ENCODE data around the gene BMPR1A. TPM values are rescaled to one million over a fixed set of nuclear protein-coding genes. Genes with fewer than 3 reads are reported as not detected.
A peak's percentile ranks its signal among the peaks of the same experiment; 100 is the strongest.

BMPR1A gene
- total and polyA plus RNA-seq, 2 experiments from 2014 or later, result 14.2 to 82.5 TPM

DNA sequence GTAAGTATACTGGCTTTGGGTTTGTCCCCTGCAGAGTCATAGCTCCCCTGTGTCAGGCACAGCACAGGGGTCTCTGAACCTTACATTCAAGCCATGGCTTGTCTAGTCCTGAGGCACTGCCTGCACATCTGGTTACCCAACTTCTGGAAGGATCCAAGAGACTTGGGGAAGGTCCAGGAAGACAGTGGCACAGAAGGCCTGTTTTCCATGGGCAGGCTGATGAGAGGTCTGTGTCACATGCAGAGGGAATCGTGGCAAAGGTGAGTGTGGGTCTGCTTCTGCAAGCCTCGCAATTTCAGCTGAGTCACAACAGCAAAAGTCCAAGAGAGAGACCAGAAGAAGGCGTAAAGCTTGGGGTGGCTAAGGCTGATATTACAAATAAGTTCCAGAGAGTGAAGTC lies 28.4 kb upstream of the BMPR1A start:
- no peaks in the 10 kb centered on the region for H3K36me3 ChIP-seq (ENCODE audit: insufficient read depth)
- peaks cover 4% of the 10 kb centered on the region for H3K27me3 Mint-ChIP-seq (ENCODE audit: insufficient read depth, low read depth, poor library complexity)
- H3K9me3 Mint-ChIP-seq, result no peaks in the 10 kb centered on the region
- 0 out of 2 replicates have a peak, but pooled peaks cover 4% of the 10 kb centered on the region for H3K4me1 ChIP-seq (ENCODE audit: insufficient read depth)
- ATAC-seq (no peak), DNase-seq (ENCODE audit: low spot score) (no peak)
- TF ChIP-seq EZH2 (IDR thresholded peaks at IDR 0.05; ENCODE audit: low read depth, unreplicated experiment), result no peak
- TF ChIP-seq CREB1 (CRISPR knock-in tag; IDR thresholded peaks at IDR 0.05; ENCODE audit: low read depth), result no peak
- TF ChIP-seq STAT1 (IDR thresholded peaks at IDR 0.05; ENCODE audit: unreplicated experiment), result no peak
- no peak for TF ChIP-seq ZNF114 (CRISPR knock-in tag; IDR thresholded peaks at IDR 0.05)
- TF ChIP-seq, protein P1, sequence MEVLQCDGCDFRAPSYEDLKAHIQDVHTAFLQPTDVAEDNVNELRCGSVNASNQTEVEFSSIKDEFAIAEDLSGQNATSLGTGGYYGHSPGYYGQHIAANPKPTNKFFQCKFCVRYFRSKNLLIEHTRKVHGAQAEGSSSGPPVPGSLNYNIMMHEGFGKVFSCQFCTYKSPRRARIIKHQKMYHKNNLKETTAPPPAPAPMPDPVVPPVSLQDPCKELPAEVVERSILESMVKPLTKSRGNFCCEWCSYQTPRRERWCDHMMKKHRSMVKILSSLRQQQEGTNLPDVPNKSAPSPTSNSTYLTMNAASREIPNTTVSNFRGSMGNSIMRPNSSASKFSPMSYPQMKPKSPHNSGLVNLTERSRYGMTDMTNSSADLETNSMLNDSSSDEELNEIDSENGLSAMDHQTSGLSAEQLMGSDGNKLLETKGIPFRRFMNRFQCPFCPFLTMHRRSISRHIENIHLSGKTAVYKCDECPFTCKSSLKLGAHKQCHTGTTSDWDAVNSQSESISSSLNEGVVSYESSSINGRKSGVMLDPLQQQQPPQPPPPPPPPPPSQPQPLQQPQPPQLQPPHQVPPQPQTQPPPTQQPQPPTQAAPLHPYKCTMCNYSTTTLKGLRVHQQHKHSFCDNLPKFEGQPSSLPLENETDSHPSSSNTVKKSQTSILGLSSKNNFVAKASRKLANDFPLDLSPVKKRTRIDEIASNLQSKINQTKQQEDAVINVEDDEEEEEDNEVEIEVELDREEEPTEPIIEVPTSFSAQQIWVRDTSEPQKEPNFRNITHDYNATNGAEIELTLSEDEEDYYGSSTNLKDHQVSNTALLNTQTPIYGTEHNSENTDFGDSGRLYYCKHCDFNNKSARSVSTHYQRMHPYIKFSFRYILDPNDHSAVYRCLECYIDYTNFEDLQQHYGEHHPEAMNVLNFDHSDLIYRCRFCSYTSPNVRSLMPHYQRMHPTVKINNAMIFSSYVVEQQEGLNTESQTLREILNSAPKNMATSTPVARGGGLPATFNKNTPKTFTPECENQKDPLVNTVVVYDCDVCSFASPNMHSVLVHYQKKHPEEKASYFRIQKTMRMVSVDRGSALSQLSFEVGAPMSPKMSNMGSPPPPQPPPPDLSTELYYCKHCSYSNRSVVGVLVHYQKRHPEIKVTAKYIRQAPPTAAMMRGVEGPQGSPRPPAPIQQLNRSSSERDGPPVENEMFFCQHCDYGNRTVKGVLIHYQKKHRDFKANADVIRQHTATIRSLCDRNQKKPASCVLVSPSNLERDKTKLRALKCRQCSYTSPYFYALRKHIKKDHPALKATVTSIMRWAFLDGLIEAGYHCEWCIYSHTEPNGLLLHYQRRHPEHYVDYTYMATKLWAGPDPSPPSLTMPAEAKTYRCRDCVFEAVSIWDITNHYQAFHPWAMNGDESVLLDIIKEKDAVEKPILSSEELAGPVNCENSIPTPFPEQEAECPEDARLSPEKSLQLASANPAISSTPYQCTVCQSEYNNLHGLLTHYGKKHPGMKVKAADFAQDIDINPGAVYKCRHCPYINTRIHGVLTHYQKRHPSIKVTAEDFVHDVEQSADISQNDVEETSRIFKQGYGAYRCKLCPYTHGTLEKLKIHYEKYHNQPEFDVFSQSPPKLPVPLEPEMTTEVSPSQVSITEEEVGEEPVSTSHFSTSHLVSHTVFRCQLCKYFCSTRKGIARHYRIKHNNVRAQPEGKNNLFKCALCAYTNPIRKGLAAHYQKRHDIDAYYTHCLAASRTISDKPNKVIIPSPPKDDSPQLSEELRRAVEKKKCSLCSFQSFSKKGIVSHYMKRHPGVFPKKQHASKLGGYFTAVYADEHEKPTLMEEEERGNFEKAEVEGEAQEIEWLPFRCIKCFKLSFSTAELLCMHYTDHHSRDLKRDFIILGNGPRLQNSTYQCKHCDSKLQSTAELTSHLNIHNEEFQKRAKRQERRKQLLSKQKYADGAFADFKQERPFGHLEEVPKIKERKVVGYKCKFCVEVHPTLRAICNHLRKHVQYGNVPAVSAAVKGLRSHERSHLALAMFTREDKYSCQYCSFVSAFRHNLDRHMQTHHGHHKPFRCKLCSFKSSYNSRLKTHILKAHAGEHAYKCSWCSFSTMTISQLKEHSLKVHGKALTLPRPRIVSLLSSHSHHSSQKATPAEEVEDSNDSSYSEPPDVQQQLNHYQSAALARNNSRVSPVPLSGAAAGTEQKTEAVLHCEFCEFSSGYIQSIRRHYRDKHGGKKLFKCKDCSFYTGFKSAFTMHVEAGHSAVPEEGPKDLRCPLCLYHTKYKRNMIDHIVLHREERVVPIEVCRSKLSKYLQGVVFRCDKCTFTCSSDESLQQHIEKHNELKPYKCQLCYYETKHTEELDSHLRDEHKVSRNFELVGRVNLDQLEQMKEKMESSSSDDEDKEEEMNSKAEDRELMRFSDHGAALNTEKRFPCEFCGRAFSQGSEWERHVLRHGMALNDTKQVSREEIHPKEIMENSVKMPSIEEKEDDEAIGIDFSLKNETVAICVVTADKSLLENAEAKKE (CRISPR knock-in tag; IDR thresholded peaks at IDR 0.05), result no peak
- TF ChIP-seq, protein P2, sequence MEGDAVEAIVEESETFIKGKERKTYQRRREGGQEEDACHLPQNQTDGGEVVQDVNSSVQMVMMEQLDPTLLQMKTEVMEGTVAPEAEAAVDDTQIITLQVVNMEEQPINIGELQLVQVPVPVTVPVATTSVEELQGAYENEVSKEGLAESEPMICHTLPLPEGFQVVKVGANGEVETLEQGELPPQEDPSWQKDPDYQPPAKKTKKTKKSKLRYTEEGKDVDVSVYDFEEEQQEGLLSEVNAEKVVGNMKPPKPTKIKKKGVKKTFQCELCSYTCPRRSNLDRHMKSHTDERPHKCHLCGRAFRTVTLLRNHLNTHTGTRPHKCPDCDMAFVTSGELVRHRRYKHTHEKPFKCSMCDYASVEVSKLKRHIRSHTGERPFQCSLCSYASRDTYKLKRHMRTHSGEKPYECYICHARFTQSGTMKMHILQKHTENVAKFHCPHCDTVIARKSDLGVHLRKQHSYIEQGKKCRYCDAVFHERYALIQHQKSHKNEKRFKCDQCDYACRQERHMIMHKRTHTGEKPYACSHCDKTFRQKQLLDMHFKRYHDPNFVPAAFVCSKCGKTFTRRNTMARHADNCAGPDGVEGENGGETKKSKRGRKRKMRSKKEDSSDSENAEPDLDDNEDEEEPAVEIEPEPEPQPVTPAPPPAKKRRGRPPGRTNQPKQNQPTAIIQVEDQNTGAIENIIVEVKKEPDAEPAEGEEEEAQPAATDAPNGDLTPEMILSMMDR (conservative IDR thresholded peaks at IDR 0.05; ENCODE audit: low read depth in 2 of 2), result no peak
- TF ChIP-seq ZNF331 (CRISPR knock-in tag; IDR thresholded peaks at IDR 0.05; ENCODE audit: low read depth), result no peak
- TF ChIP-seq, protein P3, sequence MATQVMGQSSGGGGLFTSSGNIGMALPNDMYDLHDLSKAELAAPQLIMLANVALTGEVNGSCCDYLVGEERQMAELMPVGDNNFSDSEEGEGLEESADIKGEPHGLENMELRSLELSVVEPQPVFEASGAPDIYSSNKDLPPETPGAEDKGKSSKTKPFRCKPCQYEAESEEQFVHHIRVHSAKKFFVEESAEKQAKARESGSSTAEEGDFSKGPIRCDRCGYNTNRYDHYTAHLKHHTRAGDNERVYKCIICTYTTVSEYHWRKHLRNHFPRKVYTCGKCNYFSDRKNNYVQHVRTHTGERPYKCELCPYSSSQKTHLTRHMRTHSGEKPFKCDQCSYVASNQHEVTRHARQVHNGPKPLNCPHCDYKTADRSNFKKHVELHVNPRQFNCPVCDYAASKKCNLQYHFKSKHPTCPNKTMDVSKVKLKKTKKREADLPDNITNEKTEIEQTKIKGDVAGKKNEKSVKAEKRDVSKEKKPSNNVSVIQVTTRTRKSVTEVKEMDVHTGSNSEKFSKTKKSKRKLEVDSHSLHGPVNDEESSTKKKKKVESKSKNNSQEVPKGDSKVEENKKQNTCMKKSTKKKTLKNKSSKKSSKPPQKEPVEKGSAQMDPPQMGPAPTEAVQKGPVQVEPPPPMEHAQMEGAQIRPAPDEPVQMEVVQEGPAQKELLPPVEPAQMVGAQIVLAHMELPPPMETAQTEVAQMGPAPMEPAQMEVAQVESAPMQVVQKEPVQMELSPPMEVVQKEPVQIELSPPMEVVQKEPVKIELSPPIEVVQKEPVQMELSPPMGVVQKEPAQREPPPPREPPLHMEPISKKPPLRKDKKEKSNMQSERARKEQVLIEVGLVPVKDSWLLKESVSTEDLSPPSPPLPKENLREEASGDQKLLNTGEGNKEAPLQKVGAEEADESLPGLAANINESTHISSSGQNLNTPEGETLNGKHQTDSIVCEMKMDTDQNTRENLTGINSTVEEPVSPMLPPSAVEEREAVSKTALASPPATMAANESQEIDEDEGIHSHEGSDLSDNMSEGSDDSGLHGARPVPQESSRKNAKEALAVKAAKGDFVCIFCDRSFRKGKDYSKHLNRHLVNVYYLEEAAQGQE (IDR thresholded peaks at IDR 0.05; ENCODE audit: unreplicated experiment), result no peak
- no peak for TF ChIP-seq NANOG (IDR thresholded peaks at IDR 0.05; ENCODE audit: borderline replicate concordance)
- TF ChIP-seq POLR2AphosphoS5 (IDR thresholded peaks at IDR 0.05; ENCODE audit: low read depth), result no peak
- TF ChIP-seq, protein P4, sequence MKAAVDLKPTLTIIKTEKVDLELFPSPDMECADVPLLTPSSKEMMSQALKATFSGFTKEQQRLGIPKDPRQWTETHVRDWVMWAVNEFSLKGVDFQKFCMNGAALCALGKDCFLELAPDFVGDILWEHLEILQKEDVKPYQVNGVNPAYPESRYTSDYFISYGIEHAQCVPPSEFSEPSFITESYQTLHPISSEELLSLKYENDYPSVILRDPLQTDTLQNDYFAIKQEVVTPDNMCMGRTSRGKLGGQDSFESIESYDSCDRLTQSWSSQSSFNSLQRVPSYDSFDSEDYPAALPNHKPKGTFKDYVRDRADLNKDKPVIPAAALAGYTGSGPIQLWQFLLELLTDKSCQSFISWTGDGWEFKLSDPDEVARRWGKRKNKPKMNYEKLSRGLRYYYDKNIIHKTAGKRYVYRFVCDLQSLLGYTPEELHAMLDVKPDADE (IDR thresholded peaks at IDR 0.05), result no peak
- no peak for TF ChIP-seq JUNB (IDR thresholded peaks at IDR 0.05; ENCODE audit: unreplicated experiment)
- no peak for TF ChIP-seq EZH2phosphoT487 (IDR thresholded peaks at IDR 0.05; ENCODE audit: unreplicated experiment)
- no peak overlapping the region for H3K4me3 Mint-ChIP-seq
- peaks cover 4% of the 10 kb centered on the region; the same call in 1 of the 2 replicates for H3K9me2 ChIP-seq (ENCODE audit: insufficient read depth)
- H3K27me3 ChIP-seq (ENCODE audit: insufficient read depth), result no peaks in the 10 kb centered on the region
- H3K4me3 ChIP-seq, result no peak overlapping the region
- H3K27ac ChIP-seq (ENCODE audit: low read depth), result no peak overlapping the region
- H4K20me1 ChIP-seq (replicated peaks; ENCODE audit: insufficient read depth), result no peaks in the 10 kb centered on the region
- H2AFZ ChIP-seq, result 0 out of 2 replicates have a peak overlapping the region, but pooled peaks have one; percentile 47
- H3K79me2 ChIP-seq (replicated peaks; ENCODE audit: insufficient read depth), result no peaks in the 10 kb centered on the region
- H3F3A ChIP-seq (replicated peaks; ENCODE audit: low read depth), result no peaks in the 10 kb centered on the region
- H3K4me2 ChIP-seq, result no peak overlapping the region
- H3K4me1 Mint-ChIP-seq, result peaks cover 4% of the 10 kb centered on the region
- 0 out of 2 replicates have a peak overlapping the region, but pooled peaks have one; percentile 7 for H3K27ac Mint-ChIP-seq
- no peaks in the 10 kb centered on the region for H3K36me3 Mint-ChIP-seq (ENCODE audit: low read depth)
